ENCODE data around the gene HINFP. TPM values are rescaled to one million over a fixed set of nuclear protein-coding genes. Genes with fewer than 3 reads are reported as not detected.
A peak's percentile ranks its signal among the peaks of the same experiment; 100 is the strongest.

HINFP gene
- total and polyA plus RNA-seq, 9 of the 15 experiments (the other 6 are each of a cell fraction or from before 2014, with no cell fraction given), result 13.8 to 34.1 (median 22.5) TPM

- 0 out of 2 replicates have a peak, but pooled peaks have one; percentile 63 for TF ChIP-seq ZKSCAN1 (IDR thresholded peaks at IDR 0.05; ENCODE audit: low read depth, low read length)
- TF ChIP-seq ZNF407 (IDR thresholded peaks at IDR 0.05; ENCODE audit: low read depth), result no peak
- no peak for TF ChIP-seq USF2 (CRISPR knock-in tag; IDR thresholded peaks at IDR 0.05)
- 0 out of 2 replicates have a peak, but pooled peaks have one; percentile 35 for TF ChIP-seq NR2C2 (CRISPR knock-in tag; IDR thresholded peaks at IDR 0.05)
- TF ChIP-seq NR2C2 (tag; IDR thresholded peaks at IDR 0.05), result no peak
- peak; percentile 83; the same call in 1 of the 2 replicates for TF ChIP-seq CREB3 (tag; conservative IDR thresholded peaks at IDR 0.05; ENCODE audit: low read depth)
- TF ChIP-seq KAT8 (IDR thresholded peaks at IDR 0.05; ENCODE audit: low read depth), result no peak
- TF ChIP-seq ZNF444 (CRISPR knock-in tag; IDR thresholded peaks at IDR 0.05), result no peak
- no peak for TF ChIP-seq BCL6 (CRISPR knock-in tag; IDR thresholded peaks at IDR 0.05)
- TF ChIP-seq NCOA1 (IDR thresholded peaks at IDR 0.05; ENCODE audit: low read depth), result peak; percentile 89; the same call in 1 of the 2 replicates
- no peak for TF ChIP-seq ZNF133 (CRISPR knock-in tag; IDR thresholded peaks at IDR 0.05)
- no peak; the same call in 1 of the 2 replicates for TF ChIP-seq NFRKB (IDR thresholded peaks at IDR 0.05; ENCODE audit: low read depth)
- no peak; the same call in 1 of the 2 replicates for TF ChIP-seq NFE2L1 (tag; IDR thresholded peaks at IDR 0.05; ENCODE audit: borderline replicate concordance, low read depth)
- TF ChIP-seq NBN (IDR thresholded peaks at IDR 0.05; ENCODE audit: low read depth), result peak; percentile 69; the same call in 1 of the 2 replicates
- TF ChIP-seq BRF1 (IDR thresholded peaks at IDR 0.05; ENCODE audit: borderline replicate concordance, extremely low read depth, insufficient read length), result no peak
- TF ChIP-seq PTBP1 (IDR thresholded peaks at IDR 0.05; ENCODE audit: low read depth, low read length), result no peak; the same call in 1 of the 2 replicates
- TF ChIP-seq CAMTA2 (CRISPR knock-in tag; conservative IDR thresholded peaks at IDR 0.05), result no peak; the same call in 1 of the 2 replicates
- 0 out of 2 replicates have a peak, but pooled peaks have one; percentile 72 for TF ChIP-seq ZFP91 (CRISPR knock-in tag; IDR thresholded peaks at IDR 0.05)
Measured at GRCh38 chr11:119087747-119088241, 33.6 kb upstream of the HINFP start (continued).
